ENCODE measurements around the gene PTX4.

DNA sequence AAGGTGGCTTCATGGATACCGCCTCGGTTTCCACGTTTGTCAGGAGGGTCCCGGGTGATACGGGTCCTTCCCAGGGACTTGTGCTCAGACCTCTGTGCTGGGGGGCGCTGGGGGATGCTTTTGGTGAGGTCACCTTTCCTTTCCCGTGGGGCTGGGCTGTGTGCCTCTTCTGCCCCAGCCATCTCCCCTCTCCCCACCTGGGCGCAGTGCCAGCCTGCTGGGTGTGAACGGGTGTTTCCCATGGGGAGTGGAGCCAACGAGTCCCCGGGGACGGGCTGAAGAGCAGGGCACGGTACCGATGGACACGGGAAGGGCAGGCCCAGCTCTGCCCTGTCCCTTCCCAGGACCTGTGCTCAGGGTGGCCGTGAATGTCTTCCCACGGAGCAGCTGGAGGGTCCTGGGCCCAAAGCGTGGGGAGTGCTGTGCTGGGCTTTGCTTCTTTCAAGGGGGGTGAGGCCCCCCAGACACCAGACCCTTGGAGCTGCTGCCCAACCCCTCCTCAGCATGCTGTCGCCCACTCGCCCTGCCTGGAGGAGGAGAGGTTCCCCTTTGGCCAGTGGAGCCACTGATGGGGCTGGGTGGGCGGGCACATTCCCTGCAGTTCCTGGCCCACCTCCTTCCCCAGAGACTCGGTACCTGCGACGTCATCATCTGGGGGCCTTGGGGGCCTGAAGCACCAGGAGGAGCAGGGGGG is 19.9 kb upstream of the PTX4 start:
- TF ChIP-seq, protein P1, sequence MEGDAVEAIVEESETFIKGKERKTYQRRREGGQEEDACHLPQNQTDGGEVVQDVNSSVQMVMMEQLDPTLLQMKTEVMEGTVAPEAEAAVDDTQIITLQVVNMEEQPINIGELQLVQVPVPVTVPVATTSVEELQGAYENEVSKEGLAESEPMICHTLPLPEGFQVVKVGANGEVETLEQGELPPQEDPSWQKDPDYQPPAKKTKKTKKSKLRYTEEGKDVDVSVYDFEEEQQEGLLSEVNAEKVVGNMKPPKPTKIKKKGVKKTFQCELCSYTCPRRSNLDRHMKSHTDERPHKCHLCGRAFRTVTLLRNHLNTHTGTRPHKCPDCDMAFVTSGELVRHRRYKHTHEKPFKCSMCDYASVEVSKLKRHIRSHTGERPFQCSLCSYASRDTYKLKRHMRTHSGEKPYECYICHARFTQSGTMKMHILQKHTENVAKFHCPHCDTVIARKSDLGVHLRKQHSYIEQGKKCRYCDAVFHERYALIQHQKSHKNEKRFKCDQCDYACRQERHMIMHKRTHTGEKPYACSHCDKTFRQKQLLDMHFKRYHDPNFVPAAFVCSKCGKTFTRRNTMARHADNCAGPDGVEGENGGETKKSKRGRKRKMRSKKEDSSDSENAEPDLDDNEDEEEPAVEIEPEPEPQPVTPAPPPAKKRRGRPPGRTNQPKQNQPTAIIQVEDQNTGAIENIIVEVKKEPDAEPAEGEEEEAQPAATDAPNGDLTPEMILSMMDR (IDR thresholded peaks at IDR 0.05) = no peak
- no peak for TF ChIP-seq POLR2A (IDR thresholded peaks at IDR 0.05)

Data from thyroid gland (tissue), 4 donors.